GM18517 (cell line): ENCODE data around the gene NIPBL.
"Not testable (repeated sequence)": the region's sequence is repeated elsewhere in the genome, so short reads cannot be mapped to it uniquely, and the experiment has no call there.

ENCODE experiments used
- ATAC-seq: cut with Tn5 transposase; IDR thresholded peaks from one replicate; pipeline ENCODE4 v1.9.1; 2021; ENCODE audit warnings: mild to moderate bottlenecking, moderate library complexity; ENCODE audit not compliant: unreplicated experiment

The NIPBL gene

GRCh38 chr5:36878392-36879082, 2.0 kb downstream of the NIPBL start:
- ATAC-seq = no peak

GRCh38 chr5:36879274-36880033, 2.9 kb downstream of the NIPBL start:
- ATAC-seq = no peak

GRCh38 chr5:36880761-36881160, 4.2 kb downstream of the NIPBL start:
- no peak for ATAC-seq

- ATAC-seq = no peak
Measured at GRCh38 chr5:36881304-36881703, 4.7 kb downstream of the NIPBL start.

- no peak for ATAC-seq
Measured at GRCh38 chr5:36881807-36882206, 5.2 kb downstream of the NIPBL start.

- ATAC-seq = no peak
Measured at GRCh38 chr5:36882250-36882649, 5.7 kb downstream of the NIPBL start.

- no peak for ATAC-seq
Measured at GRCh38 chr5:36883894-36884462, 7.4 kb downstream of the NIPBL start.

- no peak for ATAC-seq
Measured at GRCh38 chr5:36885149-36885548, 8.6 kb downstream of the NIPBL start.

- ATAC-seq = no peak
Measured at GRCh38 chr5:36885566-36886485, 9.3 kb downstream of the NIPBL start.

GRCh38 chr5:36886791-36887190, 10.2 kb downstream of the NIPBL start:
- ATAC-seq = no peak

- no peak for ATAC-seq
Measured at GRCh38 chr5:36887532-36887931, 11.0 kb downstream of the NIPBL start.

- ATAC-seq = no peak
Measured at GRCh38 chr5:36888303-36888702, 11.7 kb downstream of the NIPBL start.

- ATAC-seq = no peak
Measured at GRCh38 chr5:36889264-36889663, 12.7 kb downstream of the NIPBL start.

- no peak for ATAC-seq
Measured at GRCh38 chr5:36891266-36891665, 14.7 kb downstream of the NIPBL start.

- not testable (repeated sequence) for ATAC-seq
Measured at GRCh38 chr5:36892085-36892830, 15.7 kb downstream of the NIPBL start.

GRCh38 chr5:36894954-36895353, 18.4 kb downstream of the NIPBL start:
- ATAC-seq = no peak

- ATAC-seq = no peak
Measured at GRCh38 chr5:36896476-36896875, 19.9 kb downstream of the NIPBL start.

GRCh38 chr5:36897616-36898015, 21.0 kb downstream of the NIPBL start:
- ATAC-seq = no peak

GRCh38 chr5:36899860-36900259, 23.3 kb downstream of the NIPBL start:
- no peak for ATAC-seq

- no peak for ATAC-seq
Measured at GRCh38 chr5:36900283-36900682, 23.7 kb downstream of the NIPBL start.
